Cardiac fibroblast (primary cell): ENCODE data around the gene CIART.

ENCODE experiments used
- DNase-seq, 2 donors: peaks; one replicate each; pipeline versions ENCODE4 v3.0.0 to v3.0.0-alpha.2; 2010; ENCODE audit warnings: low read depth in 2 of 2
- H3K4me3 ChIP-seq, 2 donors: replicated peaks in 1 of 2; 1 replicate in 1 of 2; 2 replicates in 1 of 2; pipeline ENCODE4 v1.5.1; 2011; ENCODE audit warnings: low read depth in 2 of 2, low read length in 2 of 2, mild to moderate bottlenecking in 2 of 2, moderate library complexity in 1 of 2
- TF ChIP-seq, protein P1 (sequence below): IDR thresholded peaks from one replicate; pipeline ENCODE4 v1.5.1; 2011; ENCODE audit warnings: low read depth, mild to moderate bottlenecking, low read length, inconsistent platforms

Gene CIART

GRCh38 chr1:150256554-150257341, 25.6 kb upstream of the CIART start:
- no peak overlapping the region for H3K4me3 ChIP-seq
- TF ChIP-seq, protein P1, sequence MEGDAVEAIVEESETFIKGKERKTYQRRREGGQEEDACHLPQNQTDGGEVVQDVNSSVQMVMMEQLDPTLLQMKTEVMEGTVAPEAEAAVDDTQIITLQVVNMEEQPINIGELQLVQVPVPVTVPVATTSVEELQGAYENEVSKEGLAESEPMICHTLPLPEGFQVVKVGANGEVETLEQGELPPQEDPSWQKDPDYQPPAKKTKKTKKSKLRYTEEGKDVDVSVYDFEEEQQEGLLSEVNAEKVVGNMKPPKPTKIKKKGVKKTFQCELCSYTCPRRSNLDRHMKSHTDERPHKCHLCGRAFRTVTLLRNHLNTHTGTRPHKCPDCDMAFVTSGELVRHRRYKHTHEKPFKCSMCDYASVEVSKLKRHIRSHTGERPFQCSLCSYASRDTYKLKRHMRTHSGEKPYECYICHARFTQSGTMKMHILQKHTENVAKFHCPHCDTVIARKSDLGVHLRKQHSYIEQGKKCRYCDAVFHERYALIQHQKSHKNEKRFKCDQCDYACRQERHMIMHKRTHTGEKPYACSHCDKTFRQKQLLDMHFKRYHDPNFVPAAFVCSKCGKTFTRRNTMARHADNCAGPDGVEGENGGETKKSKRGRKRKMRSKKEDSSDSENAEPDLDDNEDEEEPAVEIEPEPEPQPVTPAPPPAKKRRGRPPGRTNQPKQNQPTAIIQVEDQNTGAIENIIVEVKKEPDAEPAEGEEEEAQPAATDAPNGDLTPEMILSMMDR, result no peak
- DNase-seq, result no peak

- TF ChIP-seq, protein P1, result no peak
- DNase-seq, result no peak
- no peak within 1 kb of the TSS for H3K4me3 ChIP-seq
Observed at GRCh38 chr1:150257624-150258585, 24.4 kb upstream of the CIART start, which contains the start of gene CA14. TSS of gene CA14 (plus strand) at chr1:150257774. CDS start at chr1:150258129, 355 bp downstream.

DNA sequence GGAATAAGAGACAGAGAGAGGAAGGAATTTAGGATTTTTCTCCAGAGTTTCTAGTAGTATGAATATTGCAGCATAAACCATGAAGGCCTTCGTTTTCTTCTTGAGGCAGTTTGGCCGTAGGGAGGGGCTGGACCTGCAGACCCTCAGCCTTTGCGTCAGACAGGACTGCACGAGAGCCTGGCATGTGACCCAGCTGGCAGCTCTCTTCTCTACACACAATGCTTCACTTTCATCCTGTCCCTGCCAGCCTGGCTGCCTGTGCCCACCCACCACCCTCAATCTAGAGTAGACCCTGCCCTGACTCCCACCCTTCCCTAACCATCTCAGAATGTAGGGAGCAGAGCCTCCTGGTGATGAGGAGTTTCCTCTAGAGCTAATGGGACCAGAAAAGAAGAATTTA, 23.1 kb upstream of the CIART start:
- DNase-seq, result no peak
- no peak overlapping the region for H3K4me3 ChIP-seq
- TF ChIP-seq, protein P1, result no peak

GRCh38 chr1:150259758-150260669, 22.3 kb upstream of the CIART start:
- H3K4me3 ChIP-seq, result no peak overlapping the region
- peak in 1 of 2 donors; percentile 51 for DNase-seq
- TF ChIP-seq, protein P1, result no peak

DNA sequence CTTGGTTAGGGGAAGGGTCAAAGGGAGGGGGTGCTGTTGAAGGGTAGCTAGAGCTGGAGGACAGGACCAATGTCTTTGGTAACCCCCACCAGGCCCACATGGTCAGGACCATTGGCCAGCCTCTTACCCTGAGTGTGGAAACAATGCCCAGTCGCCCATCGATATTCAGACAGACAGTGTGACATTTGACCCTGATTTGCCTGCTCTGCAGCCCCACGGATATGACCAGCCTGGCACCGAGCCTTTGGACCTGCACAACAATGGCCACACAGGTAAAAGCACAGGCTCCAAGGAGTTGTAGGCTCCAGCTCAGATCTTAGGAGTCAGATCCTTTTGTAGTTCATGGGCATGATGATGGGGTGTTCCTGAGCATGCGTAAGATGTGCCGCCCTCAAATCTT, 21.0 kb upstream of the CIART start:
- TF ChIP-seq, protein P1, result no peak
- no peak for DNase-seq

More for the DNA sequence above, 21.0 kb upstream of the CIART start:
- H3K4me3 ChIP-seq, result no peak overlapping the region
